ENCODE measurements around the gene FRRS1. TPM values are rescaled to one million over a fixed set of nuclear protein-coding genes. Genes with fewer than 3 reads are reported as not detected.

Gene FRRS1
- total and polyA plus RNA-seq, 2 of the 4 experiments (the other 2 are of a cell fraction), result 3.8 to 23.5 TPM

GRCh38 chr1:99771513-99771918 lies 5.1 kb upstream of the FRRS1 start:
- H3K4me1 ChIP-seq (ENCODE audit: control insufficient read depth, insufficient read depth, low read length), result peaks cover 2% of the 10 kb centered on the region; the same call in 1 of the 2 replicates
- no peaks in the 10 kb centered on the region for H4K20me1 ChIP-seq (ENCODE audit: insufficient read depth, low read length)
- H3K4me2 ChIP-seq (ENCODE audit: low read depth, low read length), result no peak overlapping the region
- H3K23ac ChIP-seq (ENCODE audit: low read depth, low read length), result no peak overlapping the region
- dilution Hi-C loops (cut with HindIII; ENCODE audit: low sequenced_read_pairs, unreplicated experiment) (no loop called here), intact Hi-C loops (cut with micrococcal nuclease) (no loop called here), in situ Hi-C loops (cut with MboI; ENCODE audit: low sequenced_read_pairs) (no loop called here)
- no TSS peak for BruUV-seq (replicated peaks)
- no peak overlapping the region for H4K91ac ChIP-seq (ENCODE audit: insufficient read depth, low read depth, low read length)
- no peak overlapping the region for H2AK5ac ChIP-seq (ENCODE audit: low read depth, low read length)
- CTCF ChIA-PET, result no interaction called here
- H2AFZ ChIP-seq (replicated peaks; ENCODE audit: low read length, poor library complexity), result no peak overlapping the region
- H4K8ac ChIP-seq (ENCODE audit: low read depth in 2 of 2, low read length in 2 of 2), result no peak overlapping the region
- no peaks in the 10 kb centered on the region for H3K79me1 ChIP-seq (ENCODE audit: low read depth in 1 of 2, low read length in 2 of 2)
- H3K9ac ChIP-seq (ENCODE audit: low read depth, low read length), result no peak overlapping the region
- ATAC-seq (ENCODE audit: low read depth) (0 out of 2 replicates have a peak, but pooled peaks have one; percentile 28), DNase-seq (no peak)
- H2AK9ac ChIP-seq (replicated peaks; ENCODE audit: low read depth, low read length, poor library complexity), result no peak overlapping the region
- H3K27me3 ChIP-seq (ENCODE audit: control insufficient read depth, insufficient read depth, low read length), result no peaks in the 10 kb centered on the region; the same call in 1 of the 2 replicates
- H3K14ac ChIP-seq (replicated peaks; ENCODE audit: low read depth, low read length), result no peak overlapping the region
- no peak overlapping the region for H2BK20ac ChIP-seq (ENCODE audit: low read depth, low read length)
- no peak overlapping the region for H2BK5ac ChIP-seq (ENCODE audit: low read depth, low read length, poor library complexity, severe bottlenecking)
- no peak overlapping the region for H3K56ac ChIP-seq (ENCODE audit: extremely low read depth, insufficient read depth, low read length)
- no peak overlapping the region for H4K5ac ChIP-seq (ENCODE audit: low read depth, low read length)
- TF ChIP-seq FOS (IDR thresholded peaks at IDR 0.05; ENCODE audit: low read depth, low read length) (no peak), ELK1 (IDR thresholded peaks at IDR 0.05; ENCODE audit: borderline replicate concordance, low read depth, low read length) (no peak), RCOR1 (IDR thresholded peaks at IDR 0.05; ENCODE audit: insufficient replicate concordance, low read length) (no peak), MAZ (IDR thresholded peaks at IDR 0.05; ENCODE audit: borderline replicate concordance, low read depth, low read length) (no peak), USF2 (IDR thresholded peaks at IDR 0.05; ENCODE audit: low read depth, low read length) (no peak), NFE2L2 (IDR thresholded peaks at IDR 0.05; ENCODE audit: low read depth, low read length) (no peak), RFX5 (IDR thresholded peaks at IDR 0.05; ENCODE audit: low read depth, low read length) (no peak), CTCF (conservative IDR thresholded peaks at IDR 0.05; ENCODE audit: low read depth, low read length) (no peak), RAD21 (IDR thresholded peaks at IDR 0.05; ENCODE audit: low read length) (no peak), BHLHE40 (IDR thresholded peaks at IDR 0.05; ENCODE audit: low read depth, low read length) (no peak), MAFK (IDR thresholded peaks at IDR 0.05; ENCODE audit: low read depth, low read length) (no peak), CEBPB (IDR thresholded peaks at IDR 0.05; ENCODE audit: low read depth, low read length) (no peak), SMC3 (IDR thresholded peaks at IDR 0.05; ENCODE audit: low read depth, low read length) (no peak), MXI1 (IDR thresholded peaks at IDR 0.05; ENCODE audit: borderline replicate concordance, low read depth, low read length) (no peak), CHD1 (IDR thresholded peaks at IDR 0.05; ENCODE audit: low read depth, low read length) (no peak), POLR2A (IDR thresholded peaks at IDR 0.05; ENCODE audit: low read depth, low read length) (no peak)
- H2BK120ac ChIP-seq (ENCODE audit: low read depth, low read length), result no peak overlapping the region
- H3K18ac ChIP-seq (ENCODE audit: low read depth, low read length), result no peak overlapping the region
- H3K27ac ChIP-seq (ENCODE audit: insufficient read depth, low read length), result no peak overlapping the region
- H3K9me3 ChIP-seq (ENCODE audit: control insufficient read depth, insufficient read depth, low read length), result no peaks in the 10 kb centered on the region
- POLR2A ChIA-PET (ENCODE audit: unreplicated experiment), result no interaction called here
- no peak overlapping the region for H3K4me3 ChIP-seq (ENCODE audit: insufficient read depth, low read depth, low read length)
- H2BK15ac ChIP-seq (ENCODE audit: low read depth, low read length), result no peak overlapping the region
- H3K36me3 ChIP-seq (ENCODE audit: control insufficient read depth, insufficient read depth, low read length), result no peaks in the 10 kb centered on the region
- no peak overlapping the region for H3K4ac ChIP-seq (ENCODE audit: low read depth, low read length)
- H3K9me1 ChIP-seq (ENCODE audit: insufficient read depth, low read length), result no peaks in the 10 kb centered on the region

All from IMR-90 (cell line).